Heart left ventricle (tissue), 13 donors: Measurements from ENCODE around the gene IFT43.

Experiments used
- CTCF ChIP-seq, 12 donors: fragments of 200-600 bp; sonication (generic) in 4 of 12; IDR thresholded peaks; one replicate each; pipeline versions ENCODE4 v1.5.0 to v1.8.0; 2018 to 2022; ENCODE audit warnings: antibody characterized with exemption in 12 of 12, mild to moderate bottlenecking in 5 of 12
- POLR2A ChIP-seq, 2 donors: fragments of 450-650 bp; IDR thresholded peaks; one replicate each; pipeline ENCODE4 v1.6.1; 2017; ENCODE audit warnings: antibody characterized with exemption in 2 of 2, mild to moderate bottlenecking in 2 of 2, moderate library complexity in 2 of 2
- donor health status: ischemic (EF 13 %, LVEDD 7.1; RV severe dilation, severe dysfunction).
- donor health status: DM: no; HTN: yes; CAD: no.
- donor health status: DM: no; HTN: no; CAD: no.
- donor health status: ischemic (EF 25% LVEDD 6.9; RV normal size, moderate dysfunction).
- donor health status: ischemic (EF 25% LVEDD 5.7; RV mildly dilated, moderate dysfunction).
- donor health status: ischemic (EF 35%, LVEDD 5.7; RV mildly dilated, moderate dysfunction).
- donor health status: nonischemic (EF 11% LVEDD 7.7; RV severe dilation, severe dysfunction).
- donor health status: DM: yes; HTN: yes; CAD: no.
- donor health status: PGD.
- donor health status: ischemic (EF 29% LVEDD 5.4; RV normal size, mild dysfunction).
- donor health status: nonischemic (EF 23%, LVEDD 6.1; RV moderate dilation, normal function).

- TF ChIP-seq POLR2A (IDR thresholded peaks at IDR 0.05) = no peak
- no peak for TF ChIP-seq CTCF (IDR thresholded peaks at IDR 0.05)
Observed at GRCh38 chr14:76123426-76124225, 138.1 kb downstream of the IFT43 start.
